HepG2 (cell line): Measurements from ENCODE around the gene EXOC6B.

Experiments used
- ATF2 ChIP-seq: sonication (generic); formaldehyde crosslinking; IDR thresholded peaks from 2 replicates; pipeline ENCODE4 v1.4.0; 2020; ENCODE audit warnings: missing genetic modification reagents
- CBX1 ChIP-seq: IDR thresholded peaks from one replicate; pipeline ENCODE4 v1.6.1; 2016; ENCODE audit warnings: antibody characterized with exemption, low read depth
- ELF4 ChIP-seq: sonication (generic); formaldehyde crosslinking; IDR thresholded peaks from 2 replicates; pipeline ENCODE4 v1.5.0; 2020; ENCODE audit warnings: missing genetic modification reagents, mild to moderate bottlenecking, moderate library complexity, borderline replicate concordance
- FOSL1 ChIP-seq: sonication (generic); formaldehyde crosslinking; IDR thresholded peaks from 2 replicates; pipeline ENCODE4 v1.9.0; 2021; ENCODE audit warnings: missing genetic modification reagents, borderline replicate concordance
- MAZ ChIP-seq, 2 experiments: sonication (generic) in 1 of 2; formaldehyde crosslinking in 1 of 2; IDR thresholded peaks; 2 replicates each; pipeline versions ENCODE4 v1.5.0 to v1.6.1; 2012 to 2020; ENCODE audit warnings: low read depth in 2 of 2, mild to moderate bottlenecking in 2 of 2, borderline replicate concordance in 1 of 2, improper control_type of control experiment in 1 of 2, low read length in 1 of 2, missing genetic modification reagents in 1 of 2, moderate library complexity in 1 of 2
- NONO ChIP-seq, 2 experiments: fragments of 450-650 bp in 1 of 2; sonication (generic) in 1 of 2; formaldehyde crosslinking in 1 of 2; IDR thresholded peaks in 1 of 2; conservative IDR thresholded peaks in 1 of 2; 2 replicates each; pipeline versions ENCODE4 v1.6.1 to v1.8.0; 2017 to 2022; ENCODE audit warnings: mild to moderate bottlenecking in 1 of 2, missing genetic modification reagents in 1 of 2, moderate library complexity in 1 of 2
- TCF7L2 ChIP-seq: IDR thresholded peaks from 2 replicates; pipeline ENCODE4 v1.6.1; 2011; ENCODE audit warnings: mild to moderate bottlenecking, low read depth, low read length, moderate library complexity
- ZNF350 ChIP-seq: sonication (generic); formaldehyde crosslinking; IDR thresholded peaks from 2 replicates; pipeline ENCODE4 v1.4.0; 2020; ENCODE audit warnings: mild to moderate bottlenecking, low read depth, missing genetic modification reagents, borderline replicate concordance

GRCh38 chr2:72136331-72136730, 689.5 kb downstream of the EXOC6B start:
- TF ChIP-seq TCF7L2 (no peak), MAZ (IDR thresholded peaks at IDR 0.05; ENCODE audit: borderline replicate concordance, low read depth, low read length) (no peak), MAZ (CRISPR knock-in tag; IDR thresholded peaks at IDR 0.05; ENCODE audit: low read depth) (no peak), ELF4 (CRISPR knock-in tag) (no peak), ZNF350 (CRISPR knock-in tag) (no peak), FOSL1 (CRISPR knock-in tag) (no peak), CBX1 (no peak), NONO (IDR thresholded peaks at IDR 0.05) (no peak), NONO (CRISPR knock-in tag; conservative IDR thresholded peaks at IDR 0.05) (no peak), ATF2 (no peak)
